Gastrocnemius medialis (tissue), 4 donors: ENCODE results near the gene ATF4.

Experiments
- CTCF ChIP-seq, 5 experiments: fragments of 450-650 bp in 3 of 5; fragments of 200-600 bp in 2 of 5; sonication (generic) in 2 of 5; IDR thresholded peaks in 4 of 5; conservative IDR thresholded peaks in 1 of 5; 1 replicate in 4 of 5; 2 replicates in 1 of 5; pipeline ENCODE4 v1.5.1; 2016 to 2019; ENCODE audit warnings: antibody characterized with exemption in 5 of 5, mild to moderate bottlenecking in 3 of 5, moderate library complexity in 3 of 5
- POLR2A ChIP-seq, 2 donors: fragments of 450-650 bp; IDR thresholded peaks; one replicate each; pipeline ENCODE4 v1.6.1; 2017; ENCODE audit warnings: antibody characterized with exemption in 2 of 2, mild to moderate bottlenecking in 2 of 2, moderate library complexity in 2 of 2

- TF ChIP-seq CTCF (IDR thresholded peaks at IDR 0.05 in 4 of 5, conservative IDR thresholded peaks at IDR 0.05 in 1 of 5) (no peak), POLR2A (IDR thresholded peaks at IDR 0.05) (no peak)
Measured at GRCh38 chr22:39528080-39528661, 7.8 kb downstream of the ATF4 start.
